ENCODE data around the gene PHACTR1.

Gene PHACTR1

DNA sequence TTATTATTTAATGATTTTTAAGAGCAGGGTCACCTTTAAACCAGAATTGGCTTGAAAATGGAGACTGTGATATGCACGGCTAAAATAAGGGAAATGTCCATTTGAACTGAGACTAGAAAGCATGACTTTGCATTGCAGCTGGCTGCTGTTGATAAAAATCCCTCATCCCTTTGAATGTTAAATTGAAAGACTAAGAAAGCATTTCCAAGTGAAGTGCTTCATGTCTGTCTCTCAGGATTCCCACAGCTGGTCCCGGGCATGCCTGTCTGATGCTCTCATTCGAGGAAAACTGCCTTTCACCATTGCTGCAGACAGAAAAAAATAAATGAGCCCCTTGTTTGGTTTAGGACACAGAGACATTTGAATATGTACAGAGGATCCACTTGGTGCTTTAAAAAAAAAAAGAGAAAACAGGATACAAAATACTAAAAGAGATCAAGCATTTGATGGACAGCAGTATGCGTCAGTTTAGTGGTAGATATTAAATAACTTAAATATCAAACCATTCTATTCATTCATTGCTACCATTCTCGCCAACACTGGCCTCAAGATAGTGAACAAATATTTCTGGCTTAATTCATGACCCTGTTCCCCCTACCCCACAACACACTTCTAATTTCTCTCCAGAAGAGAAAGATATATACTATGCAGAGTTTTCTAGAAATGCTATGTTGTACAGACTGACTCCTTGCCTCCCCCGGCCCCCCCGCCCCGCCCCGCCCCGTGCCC, 556.8 kb downstream of the PHACTR1 start:
- H3K4me3 ChIP-seq (ENCODE audit: low read length), result no peak overlapping the region
- no peak overlapping the region for H2AFZ ChIP-seq (ENCODE audit: low read depth, low read length)

DNA sequence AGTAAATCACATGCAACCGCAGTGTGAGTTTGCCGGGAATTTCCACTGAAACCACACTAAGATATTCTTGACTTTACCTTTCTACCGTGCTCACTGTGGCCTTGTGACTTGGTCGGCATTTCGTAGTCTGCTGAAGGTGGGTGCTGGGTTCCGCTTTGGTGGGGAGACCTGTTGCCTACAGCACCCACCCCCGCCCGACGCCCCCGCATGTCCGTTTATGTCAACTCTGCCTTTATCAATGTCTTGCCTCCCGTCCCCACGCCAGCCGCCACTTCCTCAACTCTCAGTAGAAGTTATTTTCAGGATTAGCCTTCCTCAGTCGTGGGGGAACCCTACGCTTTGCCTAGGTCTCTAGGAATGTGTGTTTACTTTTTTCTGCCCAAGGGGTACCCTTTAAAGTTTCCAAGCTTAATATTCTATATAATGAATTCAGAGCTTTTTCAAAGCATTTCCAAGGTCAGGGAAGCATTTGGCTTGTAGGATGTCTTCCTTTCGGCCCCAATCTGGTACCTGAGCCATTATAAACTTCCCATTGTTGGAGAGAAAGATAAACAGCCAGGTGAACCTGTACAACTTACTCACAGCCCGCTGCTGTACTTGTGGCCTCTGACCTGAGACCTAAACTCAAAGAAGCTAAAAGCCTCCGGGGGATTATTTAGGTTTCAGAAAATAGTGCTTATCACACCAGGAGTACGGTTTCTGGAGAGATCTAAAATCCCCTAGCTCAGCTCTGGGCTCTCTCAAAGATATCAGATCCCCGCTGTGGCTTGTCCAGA, 557.6 kb downstream of the PHACTR1 start:
- no peaks in the 10 kb centered on the region for H3K36me3 ChIP-seq (ENCODE audit: insufficient read depth, low read length)
- no peaks in the 10 kb centered on the region for H3K27me3 ChIP-seq (ENCODE audit: insufficient read depth, low read length)
- H2AFZ ChIP-seq (ENCODE audit: low read depth, low read length), result no peak overlapping the region
- no peaks in the 10 kb centered on the region for H3K9me3 ChIP-seq (ENCODE audit: low read length)
- peaks cover 3% of the 10 kb centered on the region for H3K4me1 ChIP-seq (ENCODE audit: insufficient read depth, low read length)
- H3K4me3 ChIP-seq (ENCODE audit: low read length), result no peak overlapping the region

More for the DNA sequence above, 556.8 kb downstream of the PHACTR1 start:
- Histone ChIP-seq H3K9me3 (ENCODE audit: low read length) (no peaks in the 10 kb centered on the region), H3K27me3 (ENCODE audit: insufficient read depth, low read length) (no peaks in the 10 kb centered on the region), H3K4me1 (ENCODE audit: insufficient read depth, low read length) (peaks cover 11% of the 10 kb centered on the region), H3K36me3 (ENCODE audit: insufficient read depth, low read length) (no peaks in the 10 kb centered on the region)

DNA sequence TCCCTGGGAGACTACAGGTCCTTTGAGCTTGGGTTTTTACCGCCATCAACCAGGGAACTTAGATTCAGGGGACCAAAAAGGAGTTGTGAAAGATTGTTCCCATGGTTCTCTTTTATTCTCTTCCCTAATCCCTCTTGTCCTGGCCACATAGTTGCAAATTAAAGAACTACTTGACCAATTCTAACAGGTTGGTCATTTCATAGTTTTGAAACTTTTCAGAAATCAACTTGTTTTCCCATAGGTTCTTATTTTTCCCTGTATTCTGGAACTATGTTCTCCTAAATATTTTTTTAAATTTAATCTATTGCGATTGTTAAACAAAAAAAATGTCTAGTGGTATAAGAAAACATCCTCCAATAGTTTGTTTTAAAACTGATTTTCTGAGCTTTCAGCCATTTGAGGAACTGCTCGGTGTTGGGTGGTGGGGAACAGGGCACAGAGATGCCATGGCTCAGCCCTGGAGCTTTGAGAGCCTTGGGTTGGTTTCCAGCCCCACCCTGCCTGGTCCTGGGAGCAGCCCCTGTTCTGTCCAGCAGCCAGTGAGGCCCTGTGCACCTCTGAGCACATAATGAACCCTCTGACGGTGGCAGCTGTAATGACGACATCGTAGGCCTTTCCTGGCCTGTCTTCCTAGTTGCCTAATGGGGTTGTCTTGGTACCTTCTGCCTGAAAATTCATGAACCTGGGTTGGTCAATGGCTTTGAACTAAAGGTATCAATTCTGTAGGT, 558.3 kb downstream of the PHACTR1 start:
- Histone ChIP-seq H3K36me3 (ENCODE audit: insufficient read depth, low read length) (no peaks in the 10 kb centered on the region), H2AFZ (ENCODE audit: low read depth, low read length) (no peak overlapping the region), H3K27me3 (ENCODE audit: insufficient read depth, low read length) (no peaks in the 10 kb centered on the region), H3K4me3 (ENCODE audit: low read length) (no peak overlapping the region), H3K9me3 (ENCODE audit: low read length) (no peaks in the 10 kb centered on the region), H3K4me1 (ENCODE audit: insufficient read depth, low read length) (no peaks in the 10 kb centered on the region)

DNA sequence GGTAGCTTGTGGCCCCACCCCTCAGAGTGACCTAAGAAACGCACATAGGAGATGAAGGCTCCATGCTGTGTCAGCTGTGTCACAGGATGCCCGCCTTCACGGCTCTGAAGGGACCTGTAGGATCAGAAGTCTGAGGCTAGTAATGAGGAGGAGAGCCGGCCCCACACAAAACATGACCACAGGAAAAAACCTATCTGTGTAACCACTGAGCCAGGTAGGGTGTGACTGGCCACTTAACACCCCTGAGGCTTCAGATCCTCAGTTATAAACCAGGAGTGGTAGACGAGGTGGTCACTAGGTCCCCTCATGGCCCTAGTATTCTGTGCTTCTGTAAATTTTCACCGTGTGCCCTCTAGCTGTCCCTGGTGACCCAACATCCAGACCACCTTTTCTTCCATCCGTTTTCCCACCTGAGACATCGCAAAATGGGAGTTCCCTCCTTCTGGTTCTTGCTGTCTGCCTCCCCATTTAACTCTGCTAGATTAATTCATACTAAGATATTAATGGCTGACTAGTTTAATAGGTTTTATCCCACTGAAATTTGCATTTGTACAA, 558.9 kb downstream of the PHACTR1 start:
- Histone ChIP-seq H2AFZ (ENCODE audit: low read depth, low read length) (no peak overlapping the region), H3K27me3 (ENCODE audit: insufficient read depth, low read length) (no peaks in the 10 kb centered on the region), H3K4me3 (ENCODE audit: low read length) (no peak overlapping the region), H3K9me3 (ENCODE audit: low read length) (no peaks in the 10 kb centered on the region), H3K4me1 (ENCODE audit: insufficient read depth, low read length) (no peaks in the 10 kb centered on the region), H3K36me3 (ENCODE audit: insufficient read depth, low read length) (no peaks in the 10 kb centered on the region)

DNA sequence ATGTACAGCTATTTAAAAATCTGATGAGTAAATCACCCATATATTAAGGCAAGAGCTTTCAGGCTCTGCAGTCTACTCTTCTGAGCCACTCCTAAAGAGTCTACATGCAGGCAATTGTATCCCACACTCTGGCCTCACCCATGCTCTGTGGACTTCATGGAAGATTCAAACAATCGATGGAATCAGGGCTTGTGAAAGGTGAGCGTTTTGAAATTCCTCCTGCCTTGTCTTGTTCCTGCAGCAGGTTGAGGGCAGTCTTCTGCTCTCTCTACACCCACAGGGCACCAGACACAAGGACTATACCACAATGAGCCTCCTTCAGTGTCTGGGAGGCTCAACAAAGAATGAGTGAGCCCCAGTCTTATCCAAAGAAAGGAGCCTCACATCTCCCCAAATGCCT, 560.7 kb downstream of the PHACTR1 start:
- H3K36me3 ChIP-seq (ENCODE audit: insufficient read depth, low read length), result no peaks in the 10 kb centered on the region
- H3K9me3 ChIP-seq (ENCODE audit: low read length), result no peaks in the 10 kb centered on the region
- no peak overlapping the region for H3K4me3 ChIP-seq (ENCODE audit: low read length)
- H3K27me3 ChIP-seq (ENCODE audit: insufficient read depth, low read length), result no peaks in the 10 kb centered on the region
- H2AFZ ChIP-seq (ENCODE audit: low read depth, low read length), result no peak overlapping the region
- H3K4me1 ChIP-seq (ENCODE audit: insufficient read depth, low read length), result no peaks in the 10 kb centered on the region

DNA sequence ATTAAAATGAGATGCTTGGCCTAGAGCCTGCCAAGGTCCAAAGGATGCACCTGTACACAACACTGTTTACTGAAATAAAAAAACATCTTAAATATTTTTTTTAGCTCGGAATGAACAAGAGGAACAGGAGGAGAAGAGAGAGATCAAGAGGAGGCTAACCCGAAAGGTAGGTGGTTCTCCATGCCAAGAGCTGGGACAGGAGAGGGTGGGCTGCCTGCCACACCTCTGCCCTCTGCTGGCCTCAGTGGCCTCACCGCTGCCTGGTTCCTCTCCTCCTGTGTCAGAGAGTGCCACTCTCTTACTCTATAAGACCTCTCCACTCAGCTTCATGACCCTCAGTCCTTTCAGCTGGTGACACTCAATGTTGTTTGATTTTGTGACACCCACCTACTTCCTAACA, 561.6 kb downstream of the PHACTR1 start:
- Histone ChIP-seq H3K36me3 (ENCODE audit: insufficient read depth, low read length) (no peaks in the 10 kb centered on the region), H2AFZ (ENCODE audit: low read depth, low read length) (no peak overlapping the region), H3K4me1 (ENCODE audit: insufficient read depth, low read length) (no peaks in the 10 kb centered on the region), H3K27me3 (ENCODE audit: insufficient read depth, low read length) (no peaks in the 10 kb centered on the region), H3K9me3 (ENCODE audit: low read length) (no peaks in the 10 kb centered on the region), H3K4me3 (ENCODE audit: low read length) (no peak overlapping the region)

DNA sequence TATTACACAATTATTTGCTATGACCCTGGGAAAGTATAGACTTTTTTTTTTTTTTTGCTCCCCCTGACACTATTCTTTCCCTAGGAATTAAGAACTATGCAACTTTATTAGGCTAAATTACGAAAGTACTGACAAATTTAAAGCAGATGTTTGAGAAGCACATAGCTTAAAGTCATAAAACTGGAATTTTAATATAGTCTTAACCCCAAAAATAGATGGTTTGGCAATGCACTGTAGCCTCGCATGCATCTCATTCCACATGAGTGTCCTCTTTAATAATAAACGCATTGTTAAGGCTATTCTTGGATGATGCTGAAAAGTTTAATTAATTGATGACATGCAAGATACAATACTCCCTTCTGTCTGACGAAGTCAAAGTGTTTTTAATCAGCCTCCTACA, 562.4 kb downstream of the PHACTR1 start:
- H3K27me3 ChIP-seq (ENCODE audit: insufficient read depth, low read length), result no peaks in the 10 kb centered on the region
- no peaks in the 10 kb centered on the region for H3K36me3 ChIP-seq (ENCODE audit: insufficient read depth, low read length)
- H3K4me1 ChIP-seq (ENCODE audit: insufficient read depth, low read length), result no peaks in the 10 kb centered on the region
- no peak overlapping the region for H2AFZ ChIP-seq (ENCODE audit: low read depth, low read length)
- H3K4me3 ChIP-seq (ENCODE audit: low read length), result no peak overlapping the region
- H3K9me3 ChIP-seq (ENCODE audit: low read length), result no peaks in the 10 kb centered on the region

DNA sequence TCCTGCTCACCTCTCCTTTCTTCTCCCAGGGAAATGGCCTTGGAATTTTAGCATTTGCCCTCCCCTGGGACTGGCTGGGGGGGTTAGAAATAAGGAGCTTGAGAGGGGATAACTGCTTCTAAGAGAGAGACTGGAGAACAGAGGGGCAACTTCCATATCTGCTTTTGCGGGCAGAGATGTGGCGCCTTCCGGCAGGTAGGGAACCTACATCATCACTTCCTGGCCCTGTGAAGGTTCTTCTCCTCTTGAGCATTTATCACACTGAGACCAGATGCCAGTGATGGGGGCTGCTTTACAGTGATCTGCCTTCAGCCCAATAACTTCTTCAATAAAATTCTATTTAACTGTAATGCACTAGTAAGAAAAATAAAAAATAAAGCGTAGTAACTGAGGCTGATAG, 563.7 kb downstream of the PHACTR1 start:
- no peak overlapping the region for H3K4me3 ChIP-seq (ENCODE audit: low read length)
- H3K27me3 ChIP-seq (ENCODE audit: insufficient read depth, low read length), result no peaks in the 10 kb centered on the region
- no peaks in the 10 kb centered on the region for H3K9me3 ChIP-seq (ENCODE audit: low read length)
- H2AFZ ChIP-seq (ENCODE audit: low read depth, low read length), result no peak overlapping the region
- no peaks in the 10 kb centered on the region for H3K4me1 ChIP-seq (ENCODE audit: insufficient read depth, low read length)
- no peaks in the 10 kb centered on the region for H3K36me3 ChIP-seq (ENCODE audit: insufficient read depth, low read length)

DNA sequence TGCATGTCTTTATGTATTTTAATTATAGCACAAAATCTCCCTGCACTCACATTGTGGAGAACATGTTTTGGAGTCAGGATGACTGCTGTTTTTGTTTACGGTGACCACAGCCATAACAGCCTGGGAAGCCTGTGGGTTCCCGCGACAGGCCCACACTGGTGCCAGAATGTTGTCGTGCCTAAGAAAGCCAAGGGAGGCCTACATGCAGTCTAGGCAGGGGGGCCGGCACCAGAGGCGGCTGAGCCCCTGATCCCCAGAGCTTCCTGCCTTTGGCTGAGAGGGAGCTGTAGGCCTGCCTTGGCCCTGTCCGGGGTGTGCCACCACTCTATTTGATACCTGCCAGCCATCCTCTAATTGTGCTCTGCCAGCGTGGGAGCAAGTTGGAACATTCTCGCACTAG, 565.1 kb downstream of the PHACTR1 start:
- no peaks in the 10 kb centered on the region for H3K9me3 ChIP-seq (ENCODE audit: low read length)
- H3K27me3 ChIP-seq (ENCODE audit: insufficient read depth, low read length), result no peaks in the 10 kb centered on the region
- no peaks in the 10 kb centered on the region for H3K4me1 ChIP-seq (ENCODE audit: insufficient read depth, low read length)
- H3K36me3 ChIP-seq (ENCODE audit: insufficient read depth, low read length), result no peaks in the 10 kb centered on the region
- H3K4me3 ChIP-seq (ENCODE audit: low read length), result no peak overlapping the region
- no peak overlapping the region for H2AFZ ChIP-seq (ENCODE audit: low read depth, low read length)

DNA sequence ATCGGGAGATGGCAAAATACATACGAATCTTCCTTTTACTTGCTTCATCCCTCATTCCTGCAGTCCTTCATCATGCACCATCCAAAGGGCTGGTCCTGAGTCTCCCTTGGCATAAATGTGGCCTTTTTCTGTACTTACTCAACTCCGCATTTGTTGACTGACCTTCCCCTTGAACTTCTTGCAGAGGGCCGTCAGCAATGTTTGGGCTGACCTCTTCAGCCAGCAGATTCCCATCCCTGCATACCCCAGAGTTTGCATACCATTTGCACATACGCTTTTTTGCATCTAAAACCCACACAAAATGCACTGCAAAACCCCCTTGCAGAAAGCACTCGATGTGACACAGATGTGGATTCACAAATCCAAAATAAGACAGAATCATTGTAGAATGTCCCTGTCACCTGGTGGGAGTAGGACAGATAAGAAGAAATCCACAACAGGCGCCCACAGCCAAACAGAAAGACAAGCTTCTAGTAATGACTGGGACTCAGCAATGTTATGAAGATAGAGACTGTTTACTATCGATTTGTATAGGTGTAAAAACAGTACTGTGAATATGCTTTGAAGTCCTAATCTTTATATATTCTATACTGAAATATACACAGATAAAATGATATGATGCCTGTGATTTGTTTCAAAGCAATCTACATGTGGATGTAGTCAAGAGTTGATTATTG, 566.0 kb downstream of the PHACTR1 start:
- Histone ChIP-seq H3K4me3 (ENCODE audit: low read length) (no peak overlapping the region), H3K4me1 (ENCODE audit: insufficient read depth, low read length) (no peaks in the 10 kb centered on the region), H3K27me3 (ENCODE audit: insufficient read depth, low read length) (no peaks in the 10 kb centered on the region), H3K36me3 (ENCODE audit: insufficient read depth, low read length) (no peaks in the 10 kb centered on the region), H3K9me3 (ENCODE audit: low read length) (peaks cover 2% of the 10 kb centered on the region), H2AFZ (ENCODE audit: low read depth, low read length) (no peak overlapping the region)

DNA sequence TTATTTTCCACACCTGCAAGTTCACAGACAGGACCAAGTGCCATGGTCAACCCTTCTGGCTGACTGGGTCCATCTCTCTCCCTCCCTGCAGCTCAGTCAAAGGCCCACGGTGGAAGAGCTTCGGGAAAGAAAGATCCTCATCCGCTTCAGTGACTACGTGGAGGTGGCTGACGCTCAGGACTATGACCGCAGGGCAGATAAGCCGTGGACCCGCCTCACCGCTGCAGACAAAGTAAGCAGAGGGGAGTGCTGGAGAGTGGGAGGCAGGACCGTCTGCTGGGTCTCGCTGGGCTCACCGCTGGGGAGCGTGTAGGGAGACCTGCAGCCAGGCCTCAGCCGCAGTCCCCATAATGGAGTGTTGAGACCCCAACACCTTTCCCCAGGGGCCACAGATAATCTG, 566.8 kb downstream of the PHACTR1 start:
- peaks cover 2% of the 10 kb centered on the region for H3K9me3 ChIP-seq (ENCODE audit: low read length)
- H3K4me3 ChIP-seq (ENCODE audit: low read length), result no peak overlapping the region
- H3K36me3 ChIP-seq (ENCODE audit: insufficient read depth, low read length), result no peaks in the 10 kb centered on the region
- H3K27me3 ChIP-seq (ENCODE audit: insufficient read depth, low read length), result no peaks in the 10 kb centered on the region
- H3K4me1 ChIP-seq (ENCODE audit: insufficient read depth, low read length), result no peaks in the 10 kb centered on the region
- H2AFZ ChIP-seq (ENCODE audit: low read depth, low read length), result no peak overlapping the region

DNA sequence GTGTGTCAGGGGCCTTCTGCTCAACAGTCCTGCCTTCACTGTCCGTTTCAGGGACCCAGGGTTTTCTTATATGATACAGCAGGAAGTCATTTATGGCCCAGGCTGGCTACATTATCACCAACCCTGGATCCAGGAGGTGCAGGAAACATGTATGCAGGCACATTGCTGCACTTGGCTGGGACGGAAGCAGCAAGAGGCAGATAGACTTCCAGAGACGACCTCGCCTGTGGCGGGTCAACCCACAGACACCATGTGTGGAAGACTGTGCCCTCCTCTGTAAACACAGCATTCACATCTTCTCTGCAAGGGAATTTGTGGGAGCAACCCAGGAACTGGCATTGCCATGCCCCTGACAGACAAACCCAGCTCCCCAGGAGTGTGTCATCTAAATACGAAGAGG, 568.1 kb downstream of the PHACTR1 start:
- Histone ChIP-seq H3K9me3 (ENCODE audit: low read length) (peaks cover 2% of the 10 kb centered on the region), H3K4me3 (ENCODE audit: low read length) (no peak overlapping the region), H2AFZ (ENCODE audit: low read depth, low read length) (no peak overlapping the region), H3K36me3 (ENCODE audit: insufficient read depth, low read length) (peaks cover 2% of the 10 kb centered on the region), H3K4me1 (ENCODE audit: insufficient read depth, low read length) (no peaks in the 10 kb centered on the region), H3K27me3 (ENCODE audit: insufficient read depth, low read length) (no peaks in the 10 kb centered on the region)

Measured in neuron (in vitro differentiated cells).